Activated CD4-positive, alpha-beta memory T cell treated with anti-CD3 and anti-CD28 coated beads for 36 hours (primary cell): ENCODE measurements around the gene OR6C2. TPM values are rescaled to one million over a fixed set of nuclear protein-coding genes. Genes with fewer than 3 reads are reported as not detected.
"Not testable (repeated sequence)": the region's sequence is repeated elsewhere in the genome, so short reads cannot be mapped to it uniquely, and the experiment has no call there.

Experiments used
- CTCF ChIA-PET: fragments of 350-600 bp; sonication (Branson Sonifier 250); formaldehyde crosslinking; loops from one replicate; lab custom pipeline; 2021; ENCODE audit warnings: antibody characterized with exemption, inconsistent platforms; lab: Charles Lee
- POLR2A ChIA-PET: fragments of 350-600 bp; sonication (Branson Sonifier 250); formaldehyde crosslinking; loops from one replicate; lab custom pipeline; 2021; ENCODE audit warnings: antibody characterized with exemption; lab: Charles Lee
- DNase-seq: peaks from one replicate; pipeline ENCODE4 v3.0.0-alpha.2; 2020
- H3K27ac Mint-ChIP-seq: one replicate; pipeline ENCODE4 v1.8.0; 2021; ENCODE audit warnings: mixed read lengths
- H3K27me3 Mint-ChIP-seq: one replicate; pipeline ENCODE4 v1.8.0; 2021; ENCODE audit warnings: mixed read lengths
- H3K36me3 Mint-ChIP-seq: one replicate; pipeline ENCODE4 v1.8.0; 2021; ENCODE audit warnings: mixed read lengths
- H3K4me1 Mint-ChIP-seq: one replicate; pipeline ENCODE4 v1.8.0; 2021; ENCODE audit warnings: low read depth, mixed read lengths
- H3K4me3 Mint-ChIP-seq: one replicate; pipeline ENCODE4 v1.8.0; 2021; ENCODE audit warnings: mild to moderate bottlenecking, mixed read lengths
- H3K9me3 Mint-ChIP-seq: one replicate; pipeline ENCODE4 v1.8.0; 2021; ENCODE audit warnings: mixed read lengths
- intact Hi-C: fragments of 100-400 bp; cut with micrococcal nuclease; formaldehyde crosslinking; loops from one replicate; pipeline ENCODE4 v1.15.1; 2023
- total RNA-seq, 2 experiments: library from RNA; stranded (reverse); gene quantifications; one replicate each; pipeline ENCODE4 v1.2.3, GENCODE V29; 2021

OR6C2 gene
- not detected for total RNA-seq

DNA sequence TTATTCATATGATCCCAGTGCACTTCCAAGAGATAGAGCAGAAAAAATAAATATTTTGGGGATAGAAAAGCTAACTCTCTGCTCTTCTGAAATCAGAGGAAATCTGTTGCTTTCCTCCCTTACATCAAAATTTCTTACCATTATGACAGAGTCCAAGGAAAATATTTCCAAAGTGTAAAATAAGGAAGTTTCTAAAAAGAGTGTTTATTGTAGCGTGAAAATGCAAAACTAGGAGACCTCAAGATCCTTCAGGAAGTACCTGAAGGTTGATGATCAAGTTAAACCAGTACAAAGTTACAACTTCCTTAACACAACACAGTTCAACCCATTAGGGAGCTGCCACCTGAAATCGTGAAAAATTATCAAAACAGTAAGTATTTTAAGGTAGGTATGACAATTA is at the start of gene OR6C2:
Gene OR6C2 (plus strand): TSS at position 301 of the 400 bp plus-strand sequence. CDS start 8,138 bp downstream, outside the sequence.
- no peak within 1 kb of the TSS for H3K27ac Mint-ChIP-seq
- intact Hi-C loops: no loop called here
- no peak for DNase-seq

DNA sequence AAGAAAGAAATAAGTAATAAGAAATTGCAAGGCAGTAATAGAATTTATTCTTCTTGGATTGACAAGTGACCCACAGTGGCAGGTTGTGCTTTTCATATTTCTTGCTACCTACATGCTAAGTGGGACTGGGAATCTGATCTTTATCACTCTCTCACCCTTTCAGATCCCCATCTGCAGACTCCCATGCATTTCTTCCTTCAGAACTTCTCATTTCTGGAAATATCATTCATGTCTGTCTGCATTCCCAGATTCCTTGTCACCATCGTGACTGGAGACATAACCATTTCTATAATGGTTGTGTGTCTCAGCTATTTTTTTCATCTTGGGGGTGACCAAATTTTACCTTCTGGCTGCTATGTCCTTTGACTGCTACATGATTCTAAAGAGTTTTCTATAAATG is 47.5 kb upstream of the OR6C2 start:
- Mint-ChIP-seq H3K4me3 (no peak overlapping the region), H3K27me3 (peaks cover 11% of the 10 kb centered on the region), H3K36me3 (no peaks in the 10 kb centered on the region), H3K9me3 (no peaks in the 10 kb centered on the region), H3K27ac (no peak overlapping the region), H3K4me1 (no peaks in the 10 kb centered on the region)
- DNase-seq: no peak
- intact Hi-C loops: no loop called here
- CTCF ChIA-PET: no interaction called here
- POLR2A ChIA-PET: no interaction called here

More for the DNA sequence above, at the start of gene OR6C2:
- ChIA-PET CTCF (no interaction called here), POLR2A (no interaction called here)
- Mint-ChIP-seq H3K36me3 (no peaks in the 10 kb centered on the region), H3K9me3 (peaks cover 4% of the 10 kb centered on the region), H3K4me1 (no peaks in the 10 kb centered on the region), H3K27me3 (peaks cover 10% of the 10 kb centered on the region), H3K4me3 (no peak within 1 kb of the TSS)

DNA sequence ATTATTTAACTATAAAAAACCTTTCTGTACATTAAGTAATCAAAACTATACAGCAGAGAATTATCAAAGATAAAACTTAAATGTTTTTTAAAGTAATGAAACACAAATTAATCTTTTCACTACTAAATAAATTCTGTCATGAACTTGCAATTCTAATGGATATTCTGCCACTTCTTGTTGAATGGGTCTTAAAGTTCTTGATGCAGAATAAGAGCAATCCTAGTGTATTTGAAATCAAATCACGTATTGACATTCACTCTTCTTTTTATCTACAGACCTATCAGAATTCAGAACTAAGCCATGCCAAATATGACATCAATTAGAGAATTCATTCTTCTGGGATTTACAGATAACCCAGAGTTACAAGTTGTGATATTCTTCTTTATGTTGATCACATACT is 43.6 kb upstream of the OR6C2 start, which contains the start of gene OR6C65:
Gene OR6C65 (plus strand): TSS at position 301 of the 400 bp plus-strand sequence. CDS start 0 bp downstream, at position 301.
- Mint-ChIP-seq H3K9me3 (no peaks in the 10 kb centered on the region), H3K4me1 (no peaks in the 10 kb centered on the region), H3K36me3 (no peaks in the 10 kb centered on the region), H3K27me3 (peaks cover 4% of the 10 kb centered on the region), H3K27ac (no peak within 1 kb of the TSS), H3K4me3 (no peak within 1 kb of the TSS)
- intact Hi-C loops: no loop called here
- ChIA-PET POLR2A (no interaction called here), CTCF (no interaction called here)
- DNase-seq: no peak

DNA sequence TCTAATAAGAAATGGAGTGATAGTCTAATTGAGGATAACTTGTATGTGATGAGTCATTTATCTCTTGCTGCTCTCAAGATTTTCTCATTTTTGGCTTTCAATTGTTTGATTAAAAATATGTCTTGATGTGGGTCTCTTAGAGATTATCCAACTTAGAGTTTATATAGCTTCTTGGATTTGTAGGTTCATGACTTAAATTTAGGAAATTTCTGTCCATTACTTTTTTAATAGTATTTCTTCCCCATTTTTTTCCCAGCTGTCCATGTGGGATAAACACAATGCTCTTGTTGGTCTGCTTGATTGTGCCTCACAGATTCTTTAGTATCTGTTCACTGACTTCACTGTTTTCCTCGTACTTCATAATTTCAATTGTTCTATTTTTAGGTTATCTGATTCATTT is 36.0 kb upstream of the OR6C2 start:
- ChIA-PET CTCF (interaction anchor here (0.7 kb wide), 1 partner anchor 351 kb away, joined by 3 read pairs; no protein-coding TSS in a partner anchor), POLR2A (no interaction called here)
- Mint-ChIP-seq H3K4me1 (no peaks in the 10 kb centered on the region), H3K9me3 (peaks cover 5% of the 10 kb centered on the region), H3K4me3 (no peak overlapping the region), H3K36me3 (no peaks in the 10 kb centered on the region), H3K27ac (no peak overlapping the region), H3K27me3 (peaks cover 7% of the 10 kb centered on the region)
- intact Hi-C loops: no loop called here
- DNase-seq: no peak

DNA sequence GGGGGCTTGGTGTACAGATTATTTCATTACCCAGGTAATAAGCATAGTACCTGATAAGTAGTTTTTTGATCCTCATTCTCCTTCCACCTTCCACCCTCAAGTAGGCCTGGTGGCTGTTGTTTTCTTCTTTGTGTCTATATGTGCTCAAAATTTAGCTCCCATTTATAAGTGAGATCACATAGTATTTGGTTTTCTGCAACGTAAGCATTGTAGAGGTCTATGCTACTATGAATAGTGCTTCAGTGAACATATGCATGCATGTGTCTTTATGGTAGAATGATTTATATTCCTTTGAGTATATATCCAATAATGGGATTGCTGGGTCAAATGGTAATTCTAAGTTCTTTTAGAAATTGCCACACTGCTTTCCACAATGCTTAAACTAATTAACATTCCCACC is 34.7 kb upstream of the OR6C2 start:
- H3K27me3 Mint-ChIP-seq, H3K27ac Mint-ChIP-seq, CTCF ChIA-PET, POLR2A ChIA-PET, H3K36me3 Mint-ChIP-seq, H3K9me3 Mint-ChIP-seq, intact Hi-C loops, DNase-seq, H3K4me1 Mint-ChIP-seq, H3K4me3 Mint-ChIP-seq: not testable (repeated sequence)

DNA sequence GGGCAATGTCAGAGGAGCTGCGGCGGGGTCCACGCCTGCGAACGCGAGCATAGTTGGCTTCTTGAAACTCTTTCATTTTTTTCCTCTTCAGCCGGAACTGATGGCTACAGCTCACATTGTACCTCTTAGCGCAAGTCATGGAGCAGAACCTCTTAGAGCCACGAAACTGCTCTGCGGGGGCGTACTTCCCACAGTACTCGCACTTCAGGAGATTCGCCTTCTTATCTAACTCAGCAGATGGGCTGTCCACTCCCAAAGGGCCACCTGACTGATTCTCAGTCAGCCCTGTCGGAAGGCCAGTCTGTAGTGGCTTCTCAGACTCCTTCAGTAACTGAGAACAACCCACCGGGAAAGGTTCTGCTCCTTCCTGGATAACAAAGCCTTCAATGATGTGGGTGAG is 31.7 kb upstream of the OR6C2 start:
- intact Hi-C loops, POLR2A ChIA-PET, DNase-seq, H3K27ac Mint-ChIP-seq, H3K4me1 Mint-ChIP-seq, H3K9me3 Mint-ChIP-seq, H3K36me3 Mint-ChIP-seq, CTCF ChIA-PET, H3K4me3 Mint-ChIP-seq: not testable (repeated sequence)
- peaks cover 24% of the 10 kb centered on the region for H3K27me3 Mint-ChIP-seq

DNA sequence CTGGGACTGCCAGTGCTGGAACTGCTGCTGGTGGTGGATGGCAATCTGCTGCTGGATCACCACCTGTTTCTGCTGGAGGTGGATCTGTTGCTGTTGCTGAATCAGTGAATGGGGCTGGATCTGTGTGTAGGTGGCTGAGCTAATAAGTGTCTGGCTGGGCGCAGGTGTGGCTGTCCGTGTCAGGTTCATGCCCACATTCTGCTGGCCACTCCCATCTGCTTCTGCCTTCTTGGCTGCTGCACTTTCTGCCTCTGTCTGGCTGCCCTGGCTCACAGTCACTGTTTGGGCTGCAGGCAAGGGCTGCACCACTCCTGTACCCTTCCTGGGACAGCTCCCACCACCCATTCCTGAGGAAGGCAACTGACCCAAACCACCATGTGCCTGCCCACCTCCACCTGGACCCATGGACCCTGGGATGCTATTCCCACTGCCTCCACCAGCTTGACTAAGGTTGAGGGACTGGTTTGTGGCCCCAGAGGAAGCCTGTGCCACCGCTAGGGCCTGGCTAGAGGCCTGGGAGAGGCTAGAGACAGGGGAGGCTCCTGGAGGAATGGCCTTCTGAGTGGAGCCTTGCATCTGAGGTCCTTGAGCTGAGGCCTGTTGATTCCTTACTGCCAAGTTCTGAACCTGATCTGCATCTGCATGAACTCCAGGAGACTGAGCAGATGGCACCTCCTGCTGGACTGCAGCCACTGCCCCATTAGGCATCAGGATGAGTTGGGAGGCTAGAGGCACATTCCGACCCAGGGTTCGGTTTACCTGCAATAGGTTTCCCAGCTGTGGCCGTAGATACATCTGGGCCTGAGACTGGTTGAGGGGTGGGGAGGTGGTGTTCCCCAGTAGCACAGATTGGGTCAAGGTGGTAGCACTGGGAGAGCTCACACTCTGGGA is 30.1 kb upstream of the OR6C2 start:
- not testable (repeated sequence) for H3K4me1 Mint-ChIP-seq

DNA sequence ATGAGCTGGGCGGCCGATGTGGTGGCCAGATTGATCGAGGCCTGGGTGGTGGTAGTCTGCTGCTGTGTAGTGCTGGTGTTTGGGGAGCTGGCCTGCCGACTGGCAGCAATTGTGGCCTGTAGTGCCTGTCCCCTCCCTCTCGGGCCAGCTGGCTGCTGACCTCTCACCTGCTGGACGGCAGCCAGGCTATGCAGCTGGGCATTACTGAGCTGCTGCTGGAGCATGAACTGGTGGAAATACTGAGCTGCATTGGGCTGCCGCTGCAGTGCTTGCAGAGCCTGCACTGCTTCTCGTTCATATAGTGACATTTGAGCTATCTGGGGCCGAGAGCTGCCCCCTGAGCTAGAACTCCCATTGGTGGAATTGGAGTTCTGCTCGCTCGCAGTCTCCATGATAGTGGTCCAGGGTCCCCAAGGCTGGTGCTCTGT is 29.5 kb upstream of the OR6C2 start:
- DNase-seq, H3K27ac Mint-ChIP-seq, CTCF ChIA-PET: not testable (repeated sequence)

More for the DNA sequence above, 30.1 kb upstream of the OR6C2 start:
- intact Hi-C loops, CTCF ChIA-PET, H3K27ac Mint-ChIP-seq, POLR2A ChIA-PET, H3K9me3 Mint-ChIP-seq, DNase-seq, H3K36me3 Mint-ChIP-seq, H3K4me3 Mint-ChIP-seq: not testable (repeated sequence)
- peaks cover 34% of the 10 kb centered on the region for H3K27me3 Mint-ChIP-seq

DNA sequence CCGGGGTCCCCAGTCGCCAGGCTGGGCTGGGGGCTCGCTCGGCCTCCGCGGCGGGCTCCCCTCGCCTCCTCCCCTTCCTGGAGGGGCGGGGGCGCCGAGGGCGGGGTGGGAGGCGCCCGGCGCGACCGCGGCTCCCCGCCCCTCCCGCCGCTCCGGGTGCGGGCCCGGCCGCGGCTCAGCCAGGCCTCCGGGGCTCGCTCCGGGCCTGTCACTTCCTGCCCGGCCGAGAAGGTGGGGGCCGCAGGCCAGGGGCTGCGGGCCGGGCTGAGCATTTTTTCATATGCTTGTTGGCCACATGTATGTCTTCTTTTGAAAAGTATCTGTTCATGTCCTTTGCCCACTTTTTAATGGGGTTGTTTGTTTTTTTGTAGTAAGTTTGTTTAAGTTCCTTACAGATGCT is 29.0 kb upstream of the OR6C2 start:
- H3K9me3 Mint-ChIP-seq, CTCF ChIA-PET, H3K36me3 Mint-ChIP-seq, H3K27ac Mint-ChIP-seq, POLR2A ChIA-PET, DNase-seq, intact Hi-C loops, H3K4me1 Mint-ChIP-seq, H3K4me3 Mint-ChIP-seq: not testable (repeated sequence)
- peaks cover 38% of the 10 kb centered on the region for H3K27me3 Mint-ChIP-seq

More for the DNA sequence above, 29.5 kb upstream of the OR6C2 start:
- H3K36me3 Mint-ChIP-seq, intact Hi-C loops, H3K9me3 Mint-ChIP-seq, POLR2A ChIA-PET, H3K4me3 Mint-ChIP-seq, H3K4me1 Mint-ChIP-seq: not testable (repeated sequence)
- H3K27me3 Mint-ChIP-seq: peaks cover 37% of the 10 kb centered on the region

DNA sequence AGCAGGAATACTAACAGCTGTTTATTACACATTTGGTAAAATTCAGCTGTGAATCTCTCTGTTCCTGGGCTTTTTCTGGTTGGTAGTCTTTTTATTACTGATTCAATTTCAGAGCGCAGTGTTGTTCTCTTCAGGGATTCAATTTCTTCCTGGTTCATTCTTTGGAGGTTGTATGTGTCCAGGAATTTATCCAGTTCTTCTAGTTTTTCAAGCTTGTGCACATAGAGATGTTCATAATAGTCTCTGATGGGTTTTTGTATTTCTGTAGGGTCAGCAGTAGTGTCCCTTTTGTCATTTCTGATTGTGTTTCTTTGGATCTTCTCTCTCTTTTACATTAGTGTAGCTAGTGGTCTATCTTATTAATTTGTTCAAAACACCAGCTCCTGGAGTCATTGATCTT is 26.9 kb upstream of the OR6C2 start:
- POLR2A ChIA-PET: no interaction called here
- peaks cover 7% of the 10 kb centered on the region for H3K4me1 Mint-ChIP-seq
- H3K27me3 Mint-ChIP-seq: peaks cover 41% of the 10 kb centered on the region
- CTCF ChIA-PET: no interaction called here
- H3K36me3 Mint-ChIP-seq: no peaks in the 10 kb centered on the region
- no peaks in the 10 kb centered on the region for H3K9me3 Mint-ChIP-seq
- no peak overlapping the region for H3K4me3 Mint-ChIP-seq
- no peak overlapping the region for H3K27ac Mint-ChIP-seq
- DNase-seq: no peak
- intact Hi-C loops: no loop called here

DNA sequence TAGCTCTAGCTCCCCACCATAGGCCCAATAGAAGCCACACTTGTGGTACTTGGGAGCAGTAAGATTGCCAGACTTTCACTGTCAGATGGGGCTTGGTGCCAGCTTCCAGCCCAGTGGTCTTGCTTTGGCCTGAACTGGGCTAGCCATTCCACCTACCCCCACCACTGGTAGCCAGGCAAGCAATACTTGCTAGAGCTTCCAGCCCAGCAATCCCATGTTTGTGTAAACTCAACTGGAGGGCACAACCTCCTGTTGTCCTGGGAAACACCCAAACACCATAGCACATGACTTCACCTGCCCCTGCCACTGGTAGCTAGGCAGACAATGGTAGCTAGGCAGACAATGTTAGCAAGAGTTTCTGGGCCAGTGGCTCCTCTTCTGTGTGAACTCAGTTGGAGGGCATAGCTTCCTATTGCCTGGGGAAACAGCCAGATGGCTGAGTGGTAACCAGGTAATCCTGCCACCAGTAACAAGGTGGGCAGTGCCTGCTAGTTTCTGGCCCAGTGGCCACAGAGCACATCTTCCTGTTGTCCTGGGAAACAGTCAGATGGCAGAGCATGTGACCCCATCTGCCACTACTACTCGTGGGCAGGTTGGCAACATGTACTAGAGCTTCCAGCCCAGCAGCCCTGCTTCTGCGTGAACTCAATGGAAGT is 23.4 kb upstream of the OR6C2 start:
- ChIA-PET POLR2A (no interaction called here), CTCF (interaction anchor here (0.6 kb wide), 1 partner anchor 8 kb away, joined by 3 read pairs; no protein-coding TSS in a partner anchor)
- H3K4me1 Mint-ChIP-seq: peaks cover 2% of the 10 kb centered on the region
- H3K9me3 Mint-ChIP-seq: no peaks in the 10 kb centered on the region
- no peaks in the 10 kb centered on the region for H3K36me3 Mint-ChIP-seq
- intact Hi-C loops: no loop called here
- no peak for DNase-seq
- H3K4me3 Mint-ChIP-seq: no peak overlapping the region
- H3K27ac Mint-ChIP-seq: no peak overlapping the region
- H3K27me3 Mint-ChIP-seq: peaks cover 32% of the 10 kb centered on the region

DNA sequence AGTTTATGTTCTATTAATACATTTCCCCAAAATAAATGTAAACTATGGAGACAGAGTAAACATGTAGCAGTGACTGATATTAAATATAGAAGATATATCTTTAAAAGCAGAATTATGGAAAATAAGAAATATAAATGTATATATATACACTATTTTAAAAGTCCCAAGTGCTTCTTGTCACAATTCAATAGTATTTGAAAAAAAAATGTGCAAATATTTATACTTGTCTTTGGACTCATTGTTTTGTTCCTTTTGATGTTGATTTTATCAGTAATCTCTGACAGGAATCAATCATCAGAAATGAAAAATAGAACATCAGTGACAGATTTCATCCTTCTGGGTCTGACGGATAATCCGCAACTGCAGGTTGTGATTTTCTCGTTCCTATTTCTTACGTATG is 17.9 kb upstream of the OR6C2 start, which contains the start of gene OR6C76:
Gene OR6C76 (plus strand): TSS at position 301 of the 400 bp plus-strand sequence. CDS start 0 bp downstream, at position 301.
- H3K9me3 Mint-ChIP-seq: no peaks in the 10 kb centered on the region
- no peaks in the 10 kb centered on the region for H3K4me1 Mint-ChIP-seq
- DNase-seq: no peak
- H3K27ac Mint-ChIP-seq: no peak within 1 kb of the TSS
- intact Hi-C loops: no loop called here
- CTCF ChIA-PET: no interaction called here
- peaks cover 8% of the 10 kb centered on the region for H3K27me3 Mint-ChIP-seq
- POLR2A ChIA-PET: no interaction called here
- no peaks in the 10 kb centered on the region for H3K36me3 Mint-ChIP-seq
- no peak within 1 kb of the TSS for H3K4me3 Mint-ChIP-seq
